WERI-Rb-1 (cell line): ENCODE data around the gene JDP2.

ENCODE experiments used
- DNase-seq: peaks from one replicate; pipeline ENCODE4 v3.0.0-alpha.2; 2020
- H3K27ac ChIP-seq: fragments of 250-450 bp; sonication (Bioruptor Pico); 2 replicates; pipeline ENCODE4 v1.5.1; 2020; ENCODE audit warnings: mild to moderate bottlenecking, moderate library complexity
- H3K27me3 ChIP-seq: fragments of 250-450 bp; sonication (Bioruptor Pico); 2 replicates; pipeline ENCODE4 v1.5.1; 2021; ENCODE audit warnings: mild to moderate bottlenecking, low read depth, moderate library complexity; ENCODE audit not compliant: insufficient read depth, severe bottlenecking
- H3K36me3 ChIP-seq: fragments of 250-450 bp; sonication (Bioruptor Pico); 2 replicates; pipeline ENCODE4 v1.5.1; 2020; ENCODE audit warnings: mild to moderate bottlenecking, moderate library complexity
- H3K4me3 ChIP-seq: 2 replicates; pipeline ENCODE4 v1.5.1; 2011; ENCODE audit warnings: low read depth, mild to moderate bottlenecking, control low read depth, low read length
- H3K9me3 ChIP-seq: fragments of 250-450 bp; sonication (Bioruptor Pico); 2 replicates; pipeline ENCODE4 v1.5.1; 2021; ENCODE audit warnings: mild to moderate bottlenecking, moderate library complexity; ENCODE audit not compliant: severe bottlenecking
- CTCF ChIP-seq: IDR thresholded peaks from 2 replicates; pipeline ENCODE4 v1.5.1; 2011; ENCODE audit warnings: low read depth, mild to moderate bottlenecking, control low read depth, inconsistent platforms, low read length

The JDP2 gene

DNA sequence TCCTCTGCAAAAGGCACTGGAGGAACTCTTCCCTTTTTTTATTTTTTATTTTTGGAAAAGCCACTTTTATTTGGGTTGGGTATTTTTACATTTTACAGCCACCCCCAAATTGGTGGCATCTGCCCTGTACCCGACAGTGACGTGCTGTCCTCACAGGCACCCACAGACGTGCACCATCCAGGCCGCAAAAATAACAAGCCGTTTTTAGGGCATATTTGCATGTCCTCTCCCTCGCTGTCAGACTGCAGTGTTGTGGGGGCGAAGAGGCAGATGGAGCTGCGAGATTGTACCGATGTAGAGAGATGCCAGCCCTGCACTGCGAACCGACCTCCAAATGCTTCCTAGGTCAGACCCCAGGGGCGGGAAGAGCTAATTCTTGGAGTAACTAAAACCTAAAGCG lies 12.2 kb downstream of the JDP2 start:
- DNase-seq: no peak
- no peak for TF ChIP-seq CTCF
- Histone ChIP-seq H3K27me3 (no peaks in the 10 kb centered on the region), H3K27ac (no peak overlapping the region), H3K4me3 (no peak overlapping the region), H3K36me3 (no peaks in the 10 kb centered on the region; the same call in 1 of the 2 replicates), H3K9me3 (no peaks in the 10 kb centered on the region)

GRCh38 chr14:75440733-75441477 lies 13.1 kb downstream of the JDP2 start:
- Histone ChIP-seq H3K36me3 (no peaks in the 10 kb centered on the region; the same call in 1 of the 2 replicates), H3K27ac (no peak overlapping the region), H3K9me3 (no peaks in the 10 kb centered on the region), H3K4me3 (no peak overlapping the region), H3K27me3 (no peaks in the 10 kb centered on the region)
- TF ChIP-seq CTCF: no peak
- DNase-seq: no peak

DNA sequence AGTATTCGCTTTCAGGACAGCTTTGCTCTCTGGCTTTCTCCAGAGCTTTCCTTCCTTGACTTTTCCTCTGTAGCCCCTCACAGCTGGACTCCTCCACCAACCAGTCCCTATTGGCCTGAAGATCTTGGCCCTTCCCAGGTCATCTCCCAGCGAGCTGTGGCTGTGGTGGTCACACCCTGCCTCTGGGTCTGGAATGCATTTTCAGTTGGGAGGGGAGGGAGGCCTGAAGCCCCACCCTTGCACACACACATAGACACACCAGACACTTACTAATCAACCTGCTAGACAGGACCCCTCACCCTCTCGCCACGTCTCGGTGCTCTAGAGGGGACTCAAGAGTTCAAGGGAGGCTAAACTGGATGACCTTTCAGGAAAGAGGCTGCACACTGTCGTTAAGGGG lies 13.9 kb downstream of the JDP2 start:
- no peaks in the 10 kb centered on the region for H3K27me3 ChIP-seq
- H3K36me3 ChIP-seq: no peaks in the 10 kb centered on the region; the same call in 1 of the 2 replicates
- no peak overlapping the region for H3K4me3 ChIP-seq
- no peak overlapping the region for H3K27ac ChIP-seq
- H3K9me3 ChIP-seq: no peaks in the 10 kb centered on the region
- DNase-seq: no peak
- TF ChIP-seq CTCF: no peak

GRCh38 chr14:75442166-75442565 lies 14.3 kb downstream of the JDP2 start:
- no peak overlapping the region for H3K27ac ChIP-seq
- no peak for DNase-seq
- H3K9me3 ChIP-seq: no peaks in the 10 kb centered on the region
- TF ChIP-seq CTCF: no peak
- H3K27me3 ChIP-seq: no peaks in the 10 kb centered on the region
- no peaks in the 10 kb centered on the region; the same call in 1 of the 2 replicates for H3K36me3 ChIP-seq
- no peak overlapping the region for H3K4me3 ChIP-seq

DNA sequence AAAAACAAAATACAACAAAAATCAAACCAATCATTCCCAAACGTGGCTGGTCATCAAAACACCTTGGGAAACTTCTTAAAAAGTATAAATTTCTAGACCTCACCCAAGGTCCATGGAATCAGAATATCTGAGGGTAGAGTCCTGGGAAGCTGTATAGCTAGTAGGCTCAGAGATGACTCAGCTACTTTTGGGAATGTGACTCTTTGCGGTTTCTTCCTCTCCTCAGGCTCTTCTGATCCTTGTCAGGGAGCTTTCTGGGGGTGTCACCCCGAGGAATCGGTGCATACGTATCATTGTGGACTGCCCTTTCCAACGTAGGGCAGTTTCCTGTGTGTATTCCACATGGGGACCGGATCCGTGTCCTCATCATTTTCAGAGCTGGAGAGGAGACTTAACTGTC lies 14.8 kb downstream of the JDP2 start:
- Histone ChIP-seq H3K4me3 (no peak overlapping the region), H3K27me3 (no peaks in the 10 kb centered on the region), H3K27ac (no peak overlapping the region), H3K36me3 (no peaks in the 10 kb centered on the region; the same call in 1 of the 2 replicates), H3K9me3 (no peaks in the 10 kb centered on the region)
- no peak for DNase-seq
- no peak for TF ChIP-seq CTCF
